HUES6 (cell line): ENCODE measurements around the gene SLC5A1.

Experiments
- H3K27ac ChIP-seq: 2 replicates; pipeline ENCODE4 v1.7.0; 2013; ENCODE audit warnings: low read depth, mild to moderate bottlenecking, low read length, inconsistent platforms
- H3K27me3 ChIP-seq: 2 replicates; pipeline ENCODE4 v1.6.1; 2013; ENCODE audit warnings: low read length; ENCODE audit not compliant: control insufficient read depth, insufficient read depth
- H3K36me3 ChIP-seq: 2 replicates; pipeline ENCODE4 v1.6.1; 2013; ENCODE audit warnings: low read length; ENCODE audit not compliant: control insufficient read depth, insufficient read depth
- H3K4me1 ChIP-seq: 2 replicates; pipeline ENCODE4 v1.6.1; 2013; ENCODE audit warnings: low read length; ENCODE audit not compliant: control insufficient read depth, insufficient read depth
- H3K4me3 ChIP-seq: 2 replicates; pipeline ENCODE4 v1.5.1; 2013; ENCODE audit warnings: low read depth, low read length
- H3K9ac ChIP-seq: one replicate; pipeline ENCODE4 v1.6.1; 2013; ENCODE audit warnings: mild to moderate bottlenecking, low read length
- H3K9me3 ChIP-seq: 2 replicates; pipeline ENCODE4 v1.6.1; 2013; ENCODE audit warnings: low read depth, low read length; ENCODE audit not compliant: control insufficient read depth, insufficient read depth

SLC5A1 gene

DNA sequence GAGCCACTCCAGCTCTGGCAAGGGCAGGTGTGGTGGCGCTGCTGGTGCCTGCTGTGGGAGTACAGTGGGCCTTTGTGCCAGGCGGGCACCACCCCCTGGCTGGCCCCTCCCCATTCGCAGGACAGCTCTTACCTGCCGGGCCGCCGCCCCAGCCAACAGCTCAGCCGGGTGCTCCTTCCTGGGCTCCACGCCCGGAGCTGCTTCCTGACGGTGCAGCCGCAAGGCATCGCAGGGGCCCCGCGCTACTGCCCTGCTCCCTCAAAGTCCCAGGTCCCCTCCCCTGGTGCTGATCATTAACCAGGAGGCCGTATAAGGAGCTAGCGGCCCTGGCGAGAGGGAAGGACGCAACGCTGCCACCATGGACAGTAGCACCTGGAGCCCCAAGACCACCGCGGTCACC, at the start of gene SLC5A1:
TSS of gene SLC5A1 (plus strand) at position 338 of the 400 bp plus-strand sequence. CDS start at position 359, 21 bp downstream.
- no peaks in the 10 kb centered on the region for H3K4me1 ChIP-seq
- no peak within 1 kb of the TSS for H3K4me3 ChIP-seq
- H3K27me3 ChIP-seq: peaks cover 14% of the 10 kb centered on the region; the same call in 1 of the 2 replicates
- H3K9me3 ChIP-seq: no peaks in the 10 kb centered on the region
- no peak within 1 kb of the TSS for H3K27ac ChIP-seq
- H3K36me3 ChIP-seq: no peaks in the 10 kb centered on the region
- no peak within 1 kb of the TSS for H3K9ac ChIP-seq

DNA sequence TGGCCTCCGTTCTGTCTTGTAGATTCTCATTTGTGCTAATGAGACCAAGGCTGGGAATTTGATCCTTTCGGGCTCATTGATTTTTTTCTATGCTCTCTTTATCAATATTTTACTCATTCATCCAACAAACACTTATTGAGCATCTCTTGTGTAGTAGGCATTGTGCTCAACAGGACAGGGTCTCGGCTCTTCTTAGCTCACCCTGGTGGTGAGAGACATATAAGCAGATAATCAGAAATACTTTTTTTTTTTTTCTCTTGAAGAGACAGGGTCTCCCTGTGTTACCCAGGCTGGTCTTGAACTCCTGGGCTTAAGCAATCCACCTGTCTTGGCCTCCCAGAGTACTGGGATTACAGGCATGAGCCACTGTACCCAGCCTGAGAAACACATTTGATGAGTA, 48.0 kb upstream of the SLC5A1 start:
- peaks cover 4% of the 10 kb centered on the region; the same call in 1 of the 2 replicates for H3K27me3 ChIP-seq
- no peaks in the 10 kb centered on the region for H3K36me3 ChIP-seq
- H3K4me1 ChIP-seq: no peaks in the 10 kb centered on the region

DNA sequence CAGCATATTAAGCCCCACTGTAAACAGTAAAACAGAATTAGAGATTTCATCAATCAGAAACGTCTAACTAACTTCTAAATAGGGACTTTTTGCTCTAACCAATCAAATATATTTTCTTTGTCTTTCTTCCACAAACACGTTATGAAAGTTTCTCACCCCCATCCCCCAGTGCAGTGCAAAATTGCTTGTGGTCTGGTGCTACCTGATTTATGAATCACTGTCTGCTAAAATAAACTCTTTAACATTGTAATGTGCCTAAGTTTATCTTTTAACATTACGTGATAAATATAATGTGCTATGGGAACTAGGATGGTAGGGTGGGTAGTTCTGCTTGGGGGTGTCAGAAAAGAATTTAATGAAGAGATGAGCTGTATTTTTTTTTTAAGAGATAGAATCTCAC, 47.3 kb upstream of the SLC5A1 start:
- H3K9ac ChIP-seq: no peak overlapping the region
- H3K27me3 ChIP-seq: no peaks in the 10 kb centered on the region
- H3K27ac ChIP-seq: no peak overlapping the region
- H3K4me1 ChIP-seq: no peaks in the 10 kb centered on the region
- no peaks in the 10 kb centered on the region for H3K9me3 ChIP-seq
- no peak overlapping the region for H3K4me3 ChIP-seq
- no peaks in the 10 kb centered on the region for H3K36me3 ChIP-seq

More for the DNA sequence above, 48.0 kb upstream of the SLC5A1 start:
- Histone ChIP-seq H3K27ac (no peak overlapping the region), H3K4me3 (no peak overlapping the region), H3K9ac (no peak overlapping the region), H3K9me3 (no peaks in the 10 kb centered on the region)

DNA sequence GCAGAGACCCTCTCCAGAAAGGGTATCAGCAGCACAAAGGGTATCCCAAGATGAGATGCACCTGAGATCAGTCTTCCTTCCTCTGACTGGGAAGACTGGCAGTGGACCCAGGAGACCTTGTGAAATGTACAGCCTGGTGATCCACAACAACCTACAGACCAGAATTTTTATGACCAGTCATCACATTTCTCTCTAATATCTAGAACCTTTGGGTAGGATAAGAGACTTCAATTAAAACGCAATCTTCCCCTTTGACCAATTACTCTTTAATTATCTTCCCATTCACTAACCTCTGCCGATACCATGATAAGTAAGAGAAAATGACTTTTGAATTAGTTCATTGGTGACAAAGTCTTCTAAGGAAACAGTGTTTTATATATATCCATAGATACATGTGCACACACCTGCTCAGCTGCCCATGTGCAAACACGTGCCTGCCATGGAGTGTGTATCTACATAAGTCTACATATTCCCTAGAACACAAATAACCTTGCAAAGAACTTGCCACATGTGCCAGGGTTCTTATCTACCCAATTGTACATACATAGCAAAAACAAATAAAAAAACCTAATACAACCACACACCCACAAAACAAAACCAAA, 44.2 kb upstream of the SLC5A1 start:
- Histone ChIP-seq H3K4me3 (no peak overlapping the region), H3K9me3 (no peaks in the 10 kb centered on the region), H3K27me3 (no peaks in the 10 kb centered on the region), H3K27ac (no peak overlapping the region), H3K36me3 (no peaks in the 10 kb centered on the region), H3K4me1 (no peaks in the 10 kb centered on the region), H3K9ac (no peak overlapping the region)

DNA sequence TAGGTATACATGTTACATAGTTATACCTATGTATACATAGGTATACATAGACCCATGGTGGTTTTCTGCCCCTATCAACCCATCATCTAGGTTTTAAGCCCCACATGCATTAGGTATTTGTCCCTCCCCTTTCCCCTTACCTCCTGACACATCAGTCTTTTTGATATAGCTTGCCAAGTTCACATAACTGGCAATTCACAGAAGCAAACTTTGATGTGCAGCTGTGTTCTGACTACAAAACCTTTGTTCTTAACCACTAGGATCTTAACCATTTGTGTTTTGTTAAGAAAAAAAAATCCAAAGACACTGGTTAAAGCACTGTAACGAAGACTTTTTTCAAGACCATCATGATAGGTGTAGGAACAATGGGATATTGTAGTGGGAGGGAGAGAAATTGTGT, 42.9 kb upstream of the SLC5A1 start:
- H3K9ac ChIP-seq: no peak overlapping the region
- H3K9me3 ChIP-seq: no peaks in the 10 kb centered on the region
- no peaks in the 10 kb centered on the region for H3K27me3 ChIP-seq
- no peaks in the 10 kb centered on the region for H3K36me3 ChIP-seq
- no peak overlapping the region for H3K27ac ChIP-seq
- no peaks in the 10 kb centered on the region for H3K4me1 ChIP-seq
- no peak overlapping the region for H3K4me3 ChIP-seq

DNA sequence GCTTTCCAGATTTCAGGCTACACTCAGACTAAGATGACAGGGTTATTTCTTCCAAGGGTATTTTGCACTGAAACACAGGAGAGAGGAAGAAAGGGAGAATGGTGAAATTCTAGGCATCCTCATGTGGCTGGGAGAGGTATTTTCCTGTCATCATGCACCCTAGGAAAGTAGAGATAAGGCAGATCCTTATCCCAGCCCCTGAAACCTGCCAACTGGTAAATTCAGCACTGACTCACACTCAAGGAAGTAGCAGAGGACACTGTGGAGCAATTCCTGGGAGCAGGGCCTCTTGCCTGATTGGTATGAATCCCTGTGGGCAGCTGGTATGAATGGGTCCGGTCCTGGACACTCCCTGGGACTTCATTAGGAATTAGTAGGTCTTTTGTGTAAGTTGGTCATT, 37.6 kb upstream of the SLC5A1 start:
- no peaks in the 10 kb centered on the region for H3K36me3 ChIP-seq
- H3K4me1 ChIP-seq: no peaks in the 10 kb centered on the region
- 0 out of 2 replicates have a peak, but pooled peaks cover 4% of the 10 kb centered on the region for H3K27me3 ChIP-seq
- H3K4me3 ChIP-seq: no peak overlapping the region
- H3K9me3 ChIP-seq: no peaks in the 10 kb centered on the region
- H3K9ac ChIP-seq: no peak overlapping the region
- H3K27ac ChIP-seq: no peak overlapping the region

DNA sequence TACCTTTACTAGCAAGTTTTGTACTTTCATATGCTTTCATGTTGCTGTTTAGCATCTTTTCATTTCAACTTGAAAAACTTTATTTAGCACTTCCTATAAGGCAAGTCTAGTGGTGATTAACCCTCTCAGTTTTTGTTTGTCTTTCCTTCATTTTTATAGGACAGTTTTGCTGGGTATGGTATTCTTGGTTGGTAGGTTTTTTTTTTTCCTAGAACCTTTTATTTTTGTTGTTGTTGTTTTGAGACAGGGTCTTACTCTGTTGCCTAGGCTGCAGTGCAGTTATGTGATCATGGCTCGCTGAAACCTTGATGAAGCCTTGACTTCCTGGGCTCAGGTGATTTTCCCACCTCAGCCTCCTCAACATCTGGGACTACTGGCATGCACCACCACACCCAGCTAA, 29.9 kb upstream of the SLC5A1 start:
- H3K27me3 ChIP-seq: peaks cover 8% of the 10 kb centered on the region; the same call in 1 of the 2 replicates
- H3K9ac ChIP-seq: no peak overlapping the region

DNA sequence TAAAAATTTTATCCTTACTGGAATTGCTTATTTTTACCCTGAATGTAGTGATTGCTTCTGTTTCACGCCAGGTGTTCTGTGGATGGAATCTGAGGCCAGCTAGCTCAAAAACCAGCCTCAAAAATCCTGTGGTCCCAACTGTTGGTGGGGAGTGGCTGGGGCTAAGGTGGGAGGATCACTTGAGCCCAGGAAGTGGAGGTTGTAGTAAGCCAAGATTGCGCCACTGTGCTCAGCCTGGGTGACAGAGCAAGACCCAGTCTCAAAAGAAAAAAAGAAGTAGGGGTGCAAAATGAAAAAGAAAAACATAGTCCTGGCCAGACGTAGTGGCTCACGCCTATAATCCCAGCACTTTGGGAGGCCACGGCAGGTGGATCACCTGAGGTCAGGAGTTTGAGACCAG, 27.0 kb upstream of the SLC5A1 start:
- Histone ChIP-seq H3K4me3 (no peak overlapping the region), H3K27me3 (peaks cover 4% of the 10 kb centered on the region; the same call in 1 of the 2 replicates), H3K9ac (no peak overlapping the region), H3K4me1 (no peaks in the 10 kb centered on the region), H3K27ac (no peak overlapping the region), H3K9me3 (peaks cover 5% of the 10 kb centered on the region; the same call in 1 of the 2 replicates), H3K36me3 (no peaks in the 10 kb centered on the region)

More for the DNA sequence above, 29.9 kb upstream of the SLC5A1 start:
- Histone ChIP-seq H3K9me3 (peaks cover 5% of the 10 kb centered on the region; the same call in 1 of the 2 replicates), H3K36me3 (no peaks in the 10 kb centered on the region), H3K4me3 (no peak overlapping the region), H3K4me1 (no peaks in the 10 kb centered on the region), H3K27ac (no peak overlapping the region)

DNA sequence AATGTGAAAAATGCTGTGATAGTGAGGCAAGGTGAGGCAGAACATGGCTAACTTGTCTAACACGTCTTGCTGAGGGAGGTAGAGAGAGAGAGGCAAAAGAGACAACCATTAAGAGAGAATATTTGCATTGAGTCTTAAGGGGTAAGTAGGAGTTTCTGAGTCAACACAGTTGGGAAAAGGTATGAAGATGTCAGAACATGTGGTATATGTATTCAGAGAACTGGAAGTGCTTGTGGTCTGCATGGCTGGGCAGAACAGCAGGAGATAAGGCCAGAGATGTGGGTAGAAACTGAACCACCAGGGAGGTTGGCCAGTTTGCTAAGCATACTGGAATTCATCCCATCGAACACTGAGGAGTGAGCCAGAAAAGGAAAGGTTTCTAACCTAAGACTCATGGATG, 25.0 kb upstream of the SLC5A1 start:
- H3K9me3 ChIP-seq: peaks cover 5% of the 10 kb centered on the region; the same call in 1 of the 2 replicates
- no peak overlapping the region for H3K4me3 ChIP-seq
- no peak overlapping the region for H3K27ac ChIP-seq
- H3K27me3 ChIP-seq: peaks cover 4% of the 10 kb centered on the region; the same call in 1 of the 2 replicates
- no peak overlapping the region for H3K9ac ChIP-seq
- no peaks in the 10 kb centered on the region for H3K36me3 ChIP-seq
- peaks cover under 1% of the 10 kb centered on the region; the same call in 1 of the 2 replicates for H3K4me1 ChIP-seq

DNA sequence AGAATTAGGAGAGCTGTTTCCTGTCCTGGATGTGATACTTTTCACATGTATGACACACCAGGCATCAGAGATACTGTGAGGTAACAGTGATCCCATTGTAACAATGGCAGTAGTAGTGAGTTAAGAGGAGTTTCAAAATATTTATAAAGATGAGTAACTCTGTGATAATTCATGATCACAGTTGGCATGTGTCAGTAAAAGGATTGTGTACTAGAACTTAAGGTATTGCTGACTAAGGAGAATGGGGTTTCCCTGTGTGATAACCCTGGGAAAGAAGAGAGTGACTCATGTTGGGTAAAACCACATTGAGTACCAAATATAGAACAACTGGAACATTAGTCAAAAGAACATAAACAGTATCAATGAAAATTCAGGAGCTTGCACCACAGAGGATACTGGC, 22.9 kb upstream of the SLC5A1 start:
- no peak overlapping the region for H3K4me3 ChIP-seq
- H3K9ac ChIP-seq: no peak overlapping the region
- H3K27ac ChIP-seq: no peak overlapping the region
- H3K36me3 ChIP-seq: no peaks in the 10 kb centered on the region
- H3K4me1 ChIP-seq: peaks cover 8% of the 10 kb centered on the region
- H3K27me3 ChIP-seq: peaks cover 4% of the 10 kb centered on the region; the same call in 1 of the 2 replicates
- H3K9me3 ChIP-seq: no peaks in the 10 kb centered on the region

DNA sequence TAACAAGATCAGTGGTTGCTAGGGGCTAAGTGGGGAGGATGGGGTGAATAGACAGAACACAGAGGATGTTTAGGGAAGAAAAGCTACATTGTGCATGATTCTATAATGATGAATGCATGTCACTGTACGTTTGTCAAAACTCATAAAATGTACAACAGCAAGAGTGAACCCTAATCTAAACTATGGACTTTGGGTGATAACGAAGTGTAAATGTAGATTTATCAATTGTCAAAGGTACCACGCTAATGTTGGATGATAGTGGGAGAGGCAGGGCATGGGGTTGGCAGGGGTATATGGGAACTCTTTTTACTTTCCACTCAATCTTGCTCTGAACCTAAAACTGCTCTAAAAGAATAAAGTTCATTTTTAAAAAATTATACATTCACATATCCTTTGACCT, 21.3 kb upstream of the SLC5A1 start:
- H3K27ac ChIP-seq: no peak overlapping the region
- H3K9me3 ChIP-seq: no peaks in the 10 kb centered on the region
- no peaks in the 10 kb centered on the region for H3K36me3 ChIP-seq
- no peak overlapping the region for H3K4me3 ChIP-seq
- no peak overlapping the region for H3K9ac ChIP-seq
- peaks cover 4% of the 10 kb centered on the region; the same call in 1 of the 2 replicates for H3K27me3 ChIP-seq
- peaks cover 8% of the 10 kb centered on the region for H3K4me1 ChIP-seq
